Measurements from ENCODE around the gene ZNF541.
"Not testable (repeated sequence)": the region's sequence is repeated elsewhere in the genome, so short reads cannot be mapped to it uniquely, and the experiment has no call there.

Gene ZNF541

GRCh38 chr19:47599671-47600245 is 26.8 kb upstream of the ZNF541 start:
- DNase-seq (ENCODE audit: low read depth in 2 of 2), result not testable (repeated sequence)

- DNase-seq (ENCODE audit: low read depth in 2 of 2), result no peak
These were observed 25.7 kb upstream of the ZNF541 start for GRCh38 chr19:47598407-47599349.

- DNase-seq (ENCODE audit: low read depth in 2 of 2), result no peak
These were observed 23.0 kb upstream of the ZNF541 start for GRCh38 chr19:47595944-47596343.

- no peak for DNase-seq (ENCODE audit: low read depth in 2 of 2)
These were observed 20.9 kb upstream of the ZNF541 start for GRCh38 chr19:47593860-47594259.

GRCh38 chr19:47589824-47590223 is 16.9 kb upstream of the ZNF541 start:
- DNase-seq (ENCODE audit: low read depth in 2 of 2), result no peak

- DNase-seq (ENCODE audit: low read depth in 2 of 2), result no peak
These were observed 14.3 kb upstream of the ZNF541 start for GRCh38 chr19:47587295-47587694.

- not testable (repeated sequence) for DNase-seq (ENCODE audit: low read depth in 2 of 2)
These were observed 10.2 kb upstream of the ZNF541 start for GRCh38 chr19:47583161-47583560.

- DNase-seq (ENCODE audit: low read depth in 2 of 2), result no peak
These were observed 9.5 kb upstream of the ZNF541 start for GRCh38 chr19:47582320-47582909.

- DNase-seq (ENCODE audit: low read depth in 2 of 2), result no peak
These were observed 8.8 kb upstream of the ZNF541 start for GRCh38 chr19:47581605-47582319.

- no peak for DNase-seq (ENCODE audit: low read depth in 2 of 2)
These were observed 7.4 kb upstream of the ZNF541 start for GRCh38 chr19:47580397-47580796.

GRCh38 chr19:47572635-47573034 is 313 bp downstream of the ZNF541 start:
- no peak for DNase-seq (ENCODE audit: low read depth in 2 of 2)

GRCh38 chr19:47569331-47569730 is 3.6 kb downstream of the ZNF541 start:
- no peak for DNase-seq (ENCODE audit: low read depth in 2 of 2)

- DNase-seq (ENCODE audit: low read depth in 2 of 2), result no peak
These were observed 8.9 kb downstream of the ZNF541 start for GRCh38 chr19:47564081-47564480.

- DNase-seq (ENCODE audit: low read depth in 2 of 2), result no peak
These were observed 11.4 kb downstream of the ZNF541 start for GRCh38 chr19:47561440-47562057.

- DNase-seq (ENCODE audit: low read depth in 2 of 2), result no peak
These were observed 11.9 kb downstream of the ZNF541 start for GRCh38 chr19:47560999-47561398.

- DNase-seq (ENCODE audit: low read depth in 2 of 2), result no peak
These were observed 22.8 kb downstream of the ZNF541 start for GRCh38 chr19:47550129-47550528.

GRCh38 chr19:47549261-47549862 is 23.6 kb downstream of the ZNF541 start:
- DNase-seq (ENCODE audit: low read depth in 2 of 2), result no peak

GRCh38 chr19:47547199-47547598 is 25.7 kb downstream of the ZNF541 start:
- no peak for DNase-seq (ENCODE audit: low read depth in 2 of 2)

GRCh38 chr19:47545061-47545948 is 27.6 kb downstream of the ZNF541 start:
- no peak for DNase-seq (ENCODE audit: low read depth in 2 of 2)

GRCh38 chr19:47544476-47544875 is 28.5 kb downstream of the ZNF541 start:
- DNase-seq (ENCODE audit: low read depth in 2 of 2), result no peak

Measured in stimulated activated CD8-positive, alpha-beta memory T cell treated with anti-CD3 and anti-CD28 coated beads, Interleukin-7, amount 100 ng/mL, for 1 hour (primary cell).